Heart left ventricle (tissue), 13 donors: ENCODE data around the gene LAD1.

Experiments
- POLR2A ChIP-seq, 2 donors: fragments of 450-650 bp; IDR thresholded peaks; one replicate each; pipeline ENCODE4 v1.6.1; 2017; ENCODE audit warnings: antibody characterized with exemption in 2 of 2, mild to moderate bottlenecking in 2 of 2, moderate library complexity in 2 of 2
- TF ChIP-seq, protein P1 (sequence below), 12 donors: fragments of 200-600 bp; sonication (generic) in 4 of 12; IDR thresholded peaks; one replicate each; pipeline versions ENCODE4 v1.5.0 to v1.8.0; 2018 to 2022; ENCODE audit warnings: antibody characterized with exemption in 12 of 12, mild to moderate bottlenecking in 5 of 12
- donor health status: ischemic (EF 13 %, LVEDD 7.1; RV severe dilation, severe dysfunction).
- donor health status: DM: no; HTN: yes; CAD: no.
- donor health status: DM: no; HTN: no; CAD: no.
- donor health status: ischemic (EF 25% LVEDD 6.9; RV normal size, moderate dysfunction).
- donor health status: ischemic (EF 25% LVEDD 5.7; RV mildly dilated, moderate dysfunction).
- donor health status: ischemic (EF 35%, LVEDD 5.7; RV mildly dilated, moderate dysfunction).
- donor health status: nonischemic (EF 11% LVEDD 7.7; RV severe dilation, severe dysfunction).
- donor health status: DM: yes; HTN: yes; CAD: no.
- donor health status: PGD.
- donor health status: ischemic (EF 29% LVEDD 5.4; RV normal size, mild dysfunction).
- donor health status: nonischemic (EF 23%, LVEDD 6.1; RV moderate dilation, normal function).

DNA sequence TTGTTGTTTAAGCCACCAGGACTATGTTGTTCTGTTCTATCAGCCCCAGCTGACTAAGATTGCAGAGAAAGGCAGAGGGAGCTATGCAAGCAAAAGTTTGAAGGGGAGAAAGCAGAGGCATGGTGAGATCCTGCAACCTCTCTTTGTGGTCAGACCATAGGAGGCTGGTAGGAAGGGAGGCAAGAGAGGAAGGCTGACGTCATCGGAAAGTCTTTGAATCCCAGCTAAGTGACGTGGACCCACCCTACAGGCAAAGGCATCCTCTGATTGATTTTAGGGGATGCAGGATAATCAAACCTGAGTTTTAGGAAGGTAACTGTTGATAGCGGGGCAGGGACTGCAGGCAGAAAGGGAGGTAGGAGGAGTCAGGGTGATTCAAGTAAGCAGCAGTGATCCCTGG lies 45.7 kb upstream of the LAD1 start:
- no peak for TF ChIP-seq POLR2A (IDR thresholded peaks at IDR 0.05)
- TF ChIP-seq, protein P1, sequence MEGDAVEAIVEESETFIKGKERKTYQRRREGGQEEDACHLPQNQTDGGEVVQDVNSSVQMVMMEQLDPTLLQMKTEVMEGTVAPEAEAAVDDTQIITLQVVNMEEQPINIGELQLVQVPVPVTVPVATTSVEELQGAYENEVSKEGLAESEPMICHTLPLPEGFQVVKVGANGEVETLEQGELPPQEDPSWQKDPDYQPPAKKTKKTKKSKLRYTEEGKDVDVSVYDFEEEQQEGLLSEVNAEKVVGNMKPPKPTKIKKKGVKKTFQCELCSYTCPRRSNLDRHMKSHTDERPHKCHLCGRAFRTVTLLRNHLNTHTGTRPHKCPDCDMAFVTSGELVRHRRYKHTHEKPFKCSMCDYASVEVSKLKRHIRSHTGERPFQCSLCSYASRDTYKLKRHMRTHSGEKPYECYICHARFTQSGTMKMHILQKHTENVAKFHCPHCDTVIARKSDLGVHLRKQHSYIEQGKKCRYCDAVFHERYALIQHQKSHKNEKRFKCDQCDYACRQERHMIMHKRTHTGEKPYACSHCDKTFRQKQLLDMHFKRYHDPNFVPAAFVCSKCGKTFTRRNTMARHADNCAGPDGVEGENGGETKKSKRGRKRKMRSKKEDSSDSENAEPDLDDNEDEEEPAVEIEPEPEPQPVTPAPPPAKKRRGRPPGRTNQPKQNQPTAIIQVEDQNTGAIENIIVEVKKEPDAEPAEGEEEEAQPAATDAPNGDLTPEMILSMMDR (IDR thresholded peaks at IDR 0.05) = no peak
